NCI-H524 (cell line): Measurements from ENCODE around the gene ANKRD6.
A peak's percentile ranks its signal among the peaks of the same experiment; 100 is the strongest.

Source experiments
- DNase-seq, 2 experiments: peaks; one replicate each; lab custom pipeline; 2025; lab: John Stamatoyannopoulos, UW

The ANKRD6 gene

GRCh38 chr6:89471287-89471867 is 38.4 kb downstream of the ANKRD6 start:
- DNase-seq, result no peak

- DNase-seq, result no peak
Observed at GRCh38 chr6:89475101-89475500, 42.1 kb downstream of the ANKRD6 start.

GRCh38 chr6:89475634-89476033 is 42.7 kb downstream of the ANKRD6 start:
- DNase-seq, result no peak

GRCh38 chr6:89479897-89480296 is 46.9 kb downstream of the ANKRD6 start:
- DNase-seq, result no peak

GRCh38 chr6:89481695-89482094 is 48.7 kb downstream of the ANKRD6 start:
- DNase-seq, result no peak

GRCh38 chr6:89482126-89482525 is 49.2 kb downstream of the ANKRD6 start:
- DNase-seq, result no peak

- peak in 1 of 2 experiments; percentile 32 for DNase-seq
Observed at GRCh38 chr6:89483111-89483720, 50.3 kb downstream of the ANKRD6 start.

- peak in 1 of 2 experiments; percentile 61 for DNase-seq
Observed at GRCh38 chr6:89485320-89485719, 52.4 kb downstream of the ANKRD6 start.

- peak in 1 of 2 experiments; percentile 31 for DNase-seq
Observed at GRCh38 chr6:89487864-89488263, 54.9 kb downstream of the ANKRD6 start.

- DNase-seq, result no peak
Observed at GRCh38 chr6:89488438-89488837, 55.5 kb downstream of the ANKRD6 start.

GRCh38 chr6:89489078-89489477 is 56.1 kb downstream of the ANKRD6 start:
- DNase-seq, result peak; percentile 13 to 75

GRCh38 chr6:89492025-89492640 is 59.2 kb downstream of the ANKRD6 start:
- no peak for DNase-seq

- DNase-seq, result no peak
Observed at GRCh38 chr6:89494131-89494793, 61.3 kb downstream of the ANKRD6 start.

- no peak for DNase-seq
Observed at GRCh38 chr6:89495961-89496535, 63.1 kb downstream of the ANKRD6 start.

- DNase-seq, result peak in 1 of 2 experiments; percentile 28
Observed at GRCh38 chr6:89500611-89501010, 67.7 kb downstream of the ANKRD6 start.

GRCh38 chr6:89501222-89501621 is 68.3 kb downstream of the ANKRD6 start:
- no peak for DNase-seq

- DNase-seq, result no peak
Observed at GRCh38 chr6:89501753-89502152, 68.8 kb downstream of the ANKRD6 start.

GRCh38 chr6:89503641-89504040 is 70.7 kb downstream of the ANKRD6 start:
- DNase-seq, result no peak

- DNase-seq, result no peak
Observed at GRCh38 chr6:89505847-89506246, 72.9 kb downstream of the ANKRD6 start.

- no peak for DNase-seq
Observed at GRCh38 chr6:89506716-89507617, 74.0 kb downstream of the ANKRD6 start.

GRCh38 chr6:89508755-89509563 is 76.0 kb downstream of the ANKRD6 start:
- DNase-seq, result no peak
